GM12873 (cell line): ENCODE data around the gene FUT6.

Experiments
- TF ChIP-seq, protein P1 (sequence below): IDR thresholded peaks from 2 replicates; pipeline ENCODE4 v1.5.1; 2012; ENCODE audit warnings: low read depth, mild to moderate bottlenecking, moderate library complexity, low read length, control low read depth; ENCODE audit not compliant: insufficient read depth; ENCODE audit errors: missing control alignments

Gene FUT6

DNA sequence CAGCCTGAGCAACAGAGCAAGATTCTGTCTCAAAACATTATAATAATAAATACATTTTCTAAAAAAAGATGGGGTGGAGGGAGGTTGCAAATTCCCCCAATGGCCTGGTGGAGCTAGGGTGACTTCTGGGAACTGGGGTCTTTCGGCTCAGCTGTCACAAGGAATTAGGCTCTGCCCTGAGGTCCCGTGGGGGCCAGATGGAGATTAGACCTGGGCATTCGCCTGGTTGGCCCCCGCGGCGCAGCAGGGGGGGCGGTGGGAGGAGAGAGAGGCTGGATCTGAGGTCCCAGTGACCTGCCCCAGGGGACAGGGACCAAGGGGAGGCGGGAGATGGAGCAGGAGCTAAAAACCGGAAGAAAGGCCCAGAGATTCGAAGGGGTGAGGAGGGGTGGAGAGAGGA is 14.8 kb downstream of the FUT6 start:
- TF ChIP-seq, protein P1, sequence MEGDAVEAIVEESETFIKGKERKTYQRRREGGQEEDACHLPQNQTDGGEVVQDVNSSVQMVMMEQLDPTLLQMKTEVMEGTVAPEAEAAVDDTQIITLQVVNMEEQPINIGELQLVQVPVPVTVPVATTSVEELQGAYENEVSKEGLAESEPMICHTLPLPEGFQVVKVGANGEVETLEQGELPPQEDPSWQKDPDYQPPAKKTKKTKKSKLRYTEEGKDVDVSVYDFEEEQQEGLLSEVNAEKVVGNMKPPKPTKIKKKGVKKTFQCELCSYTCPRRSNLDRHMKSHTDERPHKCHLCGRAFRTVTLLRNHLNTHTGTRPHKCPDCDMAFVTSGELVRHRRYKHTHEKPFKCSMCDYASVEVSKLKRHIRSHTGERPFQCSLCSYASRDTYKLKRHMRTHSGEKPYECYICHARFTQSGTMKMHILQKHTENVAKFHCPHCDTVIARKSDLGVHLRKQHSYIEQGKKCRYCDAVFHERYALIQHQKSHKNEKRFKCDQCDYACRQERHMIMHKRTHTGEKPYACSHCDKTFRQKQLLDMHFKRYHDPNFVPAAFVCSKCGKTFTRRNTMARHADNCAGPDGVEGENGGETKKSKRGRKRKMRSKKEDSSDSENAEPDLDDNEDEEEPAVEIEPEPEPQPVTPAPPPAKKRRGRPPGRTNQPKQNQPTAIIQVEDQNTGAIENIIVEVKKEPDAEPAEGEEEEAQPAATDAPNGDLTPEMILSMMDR = no peak

DNA sequence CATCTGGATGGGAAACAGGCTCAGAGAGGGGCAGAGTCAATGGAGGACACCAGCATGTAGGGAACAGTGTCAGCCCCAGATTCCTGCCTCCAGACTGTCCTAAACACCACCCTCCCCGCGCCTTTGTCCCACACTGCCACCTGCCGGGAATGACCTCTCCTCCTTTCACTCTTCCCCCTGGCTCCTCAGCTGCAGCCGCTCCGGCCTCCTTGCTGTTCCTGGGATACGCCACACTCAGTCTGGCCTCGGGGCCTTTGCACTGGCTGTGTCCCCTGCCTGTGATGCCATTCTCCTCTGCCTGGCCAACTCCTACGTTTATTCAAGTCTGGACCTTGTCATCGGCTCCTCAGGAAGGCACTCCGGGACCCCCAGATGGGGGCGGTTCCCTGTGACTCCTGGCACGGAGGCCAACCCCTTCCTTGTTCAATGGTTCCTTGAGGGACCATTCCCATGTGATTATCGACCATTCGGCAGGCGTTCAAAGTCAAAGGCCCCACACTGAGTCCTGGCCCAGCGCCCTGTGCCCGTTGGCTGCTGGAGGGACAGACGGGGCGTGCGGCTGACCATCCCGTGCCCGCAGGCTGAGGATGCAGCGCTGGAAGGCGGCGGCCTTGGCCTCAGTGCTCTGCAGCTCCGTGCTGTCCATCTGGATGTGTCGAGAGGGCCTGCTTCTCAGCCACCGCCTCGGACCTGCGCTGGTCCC is 15.8 kb downstream of the FUT6 start:
- TF ChIP-seq, protein P1 = no peak

DNA sequence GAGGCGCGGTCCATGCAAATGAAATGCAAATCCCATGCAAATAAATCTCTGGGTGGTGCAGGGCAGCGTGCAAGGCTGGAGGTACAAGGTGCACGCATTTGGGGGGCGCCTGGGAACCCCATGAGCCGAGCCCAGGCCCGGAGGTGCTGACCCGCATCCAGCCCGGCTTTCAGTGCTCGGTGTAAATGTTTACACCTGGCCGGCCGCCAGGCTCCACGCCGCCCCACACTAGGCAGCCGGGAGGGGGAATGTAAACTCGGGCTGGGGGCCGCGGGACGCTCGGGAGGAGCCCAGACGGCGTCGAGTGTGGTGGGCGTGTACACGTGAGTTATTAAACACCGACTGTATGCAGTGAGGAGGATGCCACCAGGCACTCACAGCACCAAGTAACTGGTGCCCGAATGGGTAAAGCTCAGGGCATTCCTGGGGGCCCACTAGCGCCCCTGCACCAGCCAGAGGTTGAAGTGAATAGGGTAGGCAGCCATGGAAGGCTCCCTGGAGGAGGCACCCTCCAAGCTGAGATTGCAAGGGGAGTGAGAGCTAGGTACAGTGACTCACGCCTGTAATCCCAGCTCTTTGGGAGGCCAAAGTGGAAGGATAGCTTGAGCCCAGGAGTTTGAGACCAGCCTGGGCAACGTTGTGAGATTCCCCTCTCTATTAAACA is 17.2 kb downstream of the FUT6 start:
- TF ChIP-seq, protein P1 = no peak

DNA sequence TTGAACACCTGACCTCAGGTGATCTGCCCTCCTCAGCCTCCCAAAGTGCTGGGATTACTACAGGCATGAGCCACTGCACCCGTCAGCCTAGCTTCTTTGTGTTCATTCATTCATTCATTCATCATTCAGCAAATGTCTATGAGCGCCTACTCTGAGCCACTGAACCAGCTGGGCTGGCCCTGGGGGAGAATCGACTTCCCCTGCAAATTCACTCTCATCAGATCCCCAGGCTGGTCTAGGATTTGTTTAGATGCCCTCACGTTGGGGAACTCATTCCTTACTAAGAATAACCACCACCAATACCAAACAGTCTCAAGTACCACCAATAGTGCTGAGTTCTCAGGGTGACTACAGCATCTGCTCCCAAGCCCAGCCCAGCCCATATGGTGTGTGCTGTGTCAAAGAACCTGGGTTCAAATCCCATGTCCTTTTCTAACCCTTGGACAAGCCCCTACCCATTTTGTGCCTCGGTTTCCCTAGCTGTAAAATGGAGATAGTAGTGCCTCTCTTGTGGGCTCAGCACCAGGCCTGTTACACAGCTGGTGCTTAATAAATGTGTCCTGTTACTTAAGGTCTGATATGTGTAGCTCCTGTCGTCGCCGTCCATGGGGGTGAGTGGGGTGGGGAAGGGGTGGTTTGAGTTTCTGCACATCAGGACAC is 17.9 kb downstream of the FUT6 start:
- TF ChIP-seq, protein P1 = no peak

DNA sequence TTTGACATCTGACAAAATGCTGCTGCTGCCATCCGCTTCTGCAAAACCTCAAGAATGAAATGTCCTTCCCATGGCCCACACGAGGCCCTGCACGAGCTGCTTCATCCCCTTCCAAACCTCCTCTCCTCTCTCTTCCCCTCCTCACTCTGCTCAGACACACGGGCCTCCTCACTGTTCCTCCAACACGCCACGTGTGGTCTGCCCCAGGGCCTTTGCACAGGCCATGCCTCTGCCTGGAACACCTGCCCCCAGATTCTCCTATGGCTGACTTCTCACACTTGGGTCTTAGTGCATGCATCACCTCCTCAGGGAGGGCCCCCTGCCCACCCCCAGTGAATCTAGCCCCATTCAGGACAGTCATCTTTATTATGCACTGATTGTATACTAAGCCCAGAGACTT is 18.7 kb downstream of the FUT6 start:
- TF ChIP-seq, protein P1 = no peak

DNA sequence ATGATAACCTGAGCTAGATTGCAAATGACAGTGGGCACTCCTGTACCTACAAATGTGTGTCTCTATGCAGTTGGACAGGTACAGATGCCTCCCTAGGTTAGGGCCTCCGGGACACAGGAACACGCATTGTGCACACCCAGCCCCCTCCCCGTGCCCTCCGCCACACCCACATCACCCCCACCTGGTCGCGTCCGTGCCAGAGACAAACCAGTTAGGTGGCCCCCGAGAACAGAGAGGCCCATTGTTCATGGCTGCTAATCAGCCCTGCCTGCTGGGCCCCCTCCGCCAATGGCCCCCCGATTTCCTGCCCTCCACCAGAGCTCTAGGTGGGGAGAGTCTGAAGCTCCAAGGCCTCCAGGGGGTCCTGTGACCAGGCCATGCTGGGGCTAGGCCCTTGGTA is 20.9 kb downstream of the FUT6 start:
- TF ChIP-seq, protein P1 = no peak

DNA sequence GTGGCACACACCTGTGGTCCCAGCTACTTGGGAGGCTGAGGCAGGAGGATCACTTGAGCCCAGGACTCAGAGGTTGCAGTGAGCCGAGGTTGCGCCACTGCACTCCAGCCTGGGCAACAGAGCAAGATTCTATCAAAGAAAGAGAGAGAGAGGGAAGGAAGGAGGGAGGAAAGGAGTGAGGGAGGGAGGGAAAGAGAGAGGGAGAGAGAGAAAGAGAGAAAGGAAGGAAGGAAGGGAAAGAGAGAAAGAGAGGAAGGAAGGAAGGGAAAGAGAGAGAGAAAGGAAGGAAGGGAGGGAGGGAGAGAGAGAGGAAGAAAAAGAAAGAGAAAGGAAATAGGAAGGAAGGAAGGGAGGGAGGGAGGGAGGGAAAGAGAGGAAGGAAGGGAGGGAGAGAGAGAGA is 22.3 kb downstream of the FUT6 start:
- TF ChIP-seq, protein P1 = no peak
